OCI-LY7 (cell line): ENCODE data around the gene SNAPC2.

ENCODE experiments used
- CTCF ChIP-seq: fragments of 200-600 bp; sonication (generic); conservative IDR thresholded peaks from 2 replicates; pipeline ENCODE4 v1.5.1; 2014; ENCODE audit warnings: mild to moderate bottlenecking, antibody characterized with exemption, low read length, moderate library complexity, mixed read lengths
- EZH2phosphoT487 ChIP-seq: fragments of 200-600 bp; sonication (generic); IDR thresholded peaks from 2 replicates; pipeline ENCODE4 v1.6.1; 2018; ENCODE audit warnings: low read depth, borderline replicate concordance, mild to moderate bottlenecking, mixed run types, antibody characterized with exemption, low read length, moderate library complexity, mixed read lengths

- no peak for TF ChIP-seq CTCF
- no peak for TF ChIP-seq EZH2phosphoT487
Observed at GRCh38 chr19:7883105-7883504, 37.0 kb upstream of the SNAPC2 start.
